Neutrophil (primary cell): ENCODE data around the gene SIDT2.

ENCODE experiments used
- H3K27ac ChIP-seq: fragments of 200-600 bp; sonication (generic); 2 replicates; pipeline ENCODE4 v1.5.1; 2016; ENCODE audit warnings: mild to moderate bottlenecking, moderate library complexity
- H3K27me3 ChIP-seq: fragments of 200-600 bp; sonication (generic); 2 replicates; pipeline ENCODE4 v1.6.0; 2016; ENCODE audit warnings: mild to moderate bottlenecking
- H3K36me3 ChIP-seq: fragments of 200-600 bp; sonication (generic); 2 replicates; pipeline ENCODE4 v1.5.1; 2017
- H3K4me1 ChIP-seq, 2 experiments: fragments of 200-600 bp in 1 of 2; sonication (generic) in 1 of 2; 1 replicate in 1 of 2; 2 replicates in 1 of 2; pipeline versions ENCODE4 v1.5.1 to v1.6.1; 2013 to 2016; ENCODE audit warnings: low read depth in 1 of 2, low read length in 1 of 2, mild to moderate bottlenecking in 1 of 2, moderate library complexity in 1 of 2; ENCODE audit not compliant: control insufficient read depth in 1 of 2, insufficient read depth in 1 of 2
- H3K4me3 ChIP-seq, 2 experiments: fragments of 200-600 bp in 1 of 2; sonication (generic) in 1 of 2; 1 replicate in 1 of 2; 2 replicates in 1 of 2; pipeline ENCODE4 v1.5.1; 2013 to 2016; ENCODE audit warnings: low read depth in 1 of 2, low read length in 1 of 2, mild to moderate bottlenecking in 1 of 2, moderate library complexity in 1 of 2
- H3K9me3 ChIP-seq: fragments of 200-600 bp; sonication (generic); 2 replicates; pipeline ENCODE4 v1.5.1; 2016
- TF ChIP-seq, protein P1 (sequence below): fragments of 200-600 bp; sonication (generic); IDR thresholded peaks from 2 replicates; pipeline ENCODE4 v1.5.1; 2016; ENCODE audit warnings: antibody characterized with exemption

SIDT2 gene

DNA sequence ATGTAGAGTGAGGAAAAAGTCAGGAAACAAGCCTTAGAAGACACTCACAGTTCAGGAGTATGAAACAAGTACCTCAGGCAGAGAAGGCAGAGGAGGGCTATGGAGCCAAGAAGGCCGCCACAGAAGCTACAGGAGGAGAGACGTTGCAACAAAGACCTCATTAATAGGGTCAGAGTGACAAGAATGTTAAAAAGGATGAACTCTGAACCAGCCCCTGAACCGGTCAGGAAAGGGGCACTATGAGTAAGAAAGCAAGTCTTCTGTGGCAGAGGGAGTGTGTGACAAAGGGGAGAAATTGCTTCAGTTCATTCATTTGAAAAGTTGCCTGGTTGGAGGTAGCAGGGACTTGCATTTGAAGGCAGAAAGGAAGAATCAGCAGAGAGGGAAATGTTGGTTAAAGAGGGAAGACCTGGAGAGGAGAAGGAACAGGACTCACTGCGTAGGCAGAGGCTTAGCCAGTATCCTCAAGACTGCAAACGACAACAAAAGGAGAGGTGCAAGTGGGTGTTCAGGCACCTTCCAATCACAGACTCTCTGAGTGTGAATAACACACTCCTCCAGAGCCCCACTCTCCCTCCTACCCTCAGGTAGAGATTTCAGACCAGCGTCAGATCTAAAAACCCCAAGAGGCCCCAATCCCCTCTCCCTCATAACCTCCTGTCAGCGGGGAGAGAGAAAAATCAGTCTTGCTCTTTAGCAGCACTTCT lies 36.0 kb downstream of the SIDT2 start:
- Histone ChIP-seq H3K36me3 (peaks cover 74% of the 10 kb centered on the region), H3K27ac (no peak overlapping the region), H3K4me3 (no peak overlapping the region), H3K9me3 (no peaks in the 10 kb centered on the region), H3K4me1 (no peaks in the 10 kb centered on the region), H3K27me3 (no peaks in the 10 kb centered on the region)
- TF ChIP-seq, protein P1, sequence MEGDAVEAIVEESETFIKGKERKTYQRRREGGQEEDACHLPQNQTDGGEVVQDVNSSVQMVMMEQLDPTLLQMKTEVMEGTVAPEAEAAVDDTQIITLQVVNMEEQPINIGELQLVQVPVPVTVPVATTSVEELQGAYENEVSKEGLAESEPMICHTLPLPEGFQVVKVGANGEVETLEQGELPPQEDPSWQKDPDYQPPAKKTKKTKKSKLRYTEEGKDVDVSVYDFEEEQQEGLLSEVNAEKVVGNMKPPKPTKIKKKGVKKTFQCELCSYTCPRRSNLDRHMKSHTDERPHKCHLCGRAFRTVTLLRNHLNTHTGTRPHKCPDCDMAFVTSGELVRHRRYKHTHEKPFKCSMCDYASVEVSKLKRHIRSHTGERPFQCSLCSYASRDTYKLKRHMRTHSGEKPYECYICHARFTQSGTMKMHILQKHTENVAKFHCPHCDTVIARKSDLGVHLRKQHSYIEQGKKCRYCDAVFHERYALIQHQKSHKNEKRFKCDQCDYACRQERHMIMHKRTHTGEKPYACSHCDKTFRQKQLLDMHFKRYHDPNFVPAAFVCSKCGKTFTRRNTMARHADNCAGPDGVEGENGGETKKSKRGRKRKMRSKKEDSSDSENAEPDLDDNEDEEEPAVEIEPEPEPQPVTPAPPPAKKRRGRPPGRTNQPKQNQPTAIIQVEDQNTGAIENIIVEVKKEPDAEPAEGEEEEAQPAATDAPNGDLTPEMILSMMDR: no peak

DNA sequence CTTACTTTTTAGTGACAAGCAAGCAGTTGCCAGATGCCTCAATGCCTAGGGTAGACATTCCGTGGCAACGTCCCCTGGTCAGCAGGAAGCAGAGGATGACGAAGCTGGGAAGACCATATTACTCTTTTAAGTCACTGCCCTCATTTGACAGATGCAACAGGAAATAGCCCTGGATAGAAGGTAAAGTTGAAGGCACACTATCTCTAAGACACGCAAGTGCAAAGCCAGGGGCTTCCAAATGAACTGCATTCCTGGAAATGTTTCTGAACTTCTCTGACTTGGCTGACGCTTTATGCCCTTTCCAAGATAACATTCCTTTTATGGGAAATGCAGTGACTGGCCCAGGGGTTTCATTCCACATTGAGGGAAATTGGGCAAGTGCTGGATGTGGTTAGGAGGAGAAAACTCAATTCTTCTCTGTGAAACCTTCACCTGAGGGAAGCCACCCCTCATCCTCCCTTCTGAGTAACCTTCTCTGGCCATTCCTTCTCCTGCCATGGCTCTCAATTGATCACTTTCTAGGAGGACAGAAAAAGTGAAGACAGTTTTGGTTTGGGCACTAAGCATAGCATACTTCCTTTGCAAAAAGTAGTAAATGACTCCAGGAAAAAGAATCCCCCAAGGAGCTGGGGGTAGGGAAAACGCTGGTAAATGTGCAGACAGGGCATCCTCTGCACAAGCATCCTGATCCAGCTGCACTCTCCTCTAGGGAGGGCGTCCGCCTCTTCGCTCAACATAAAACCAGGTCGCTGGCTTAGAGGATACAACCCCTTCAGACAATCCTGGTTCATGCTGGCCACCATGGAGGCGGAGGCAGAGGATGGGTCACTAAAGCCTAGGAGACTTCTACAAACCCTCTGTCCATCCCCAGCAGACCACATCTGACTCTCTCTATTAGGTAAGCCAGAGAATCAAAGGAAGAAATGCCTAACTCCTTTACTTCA lies 38.9 kb downstream of the SIDT2 start:
- H3K4me1 ChIP-seq: no peaks in the 10 kb centered on the region
- H3K9me3 ChIP-seq: no peaks in the 10 kb centered on the region
- H3K27ac ChIP-seq: no peak overlapping the region
- TF ChIP-seq, protein P1: no peak
- H3K36me3 ChIP-seq: peaks cover 90% of the 10 kb centered on the region
- H3K4me3 ChIP-seq: no peak overlapping the region
- H3K27me3 ChIP-seq: no peaks in the 10 kb centered on the region

DNA sequence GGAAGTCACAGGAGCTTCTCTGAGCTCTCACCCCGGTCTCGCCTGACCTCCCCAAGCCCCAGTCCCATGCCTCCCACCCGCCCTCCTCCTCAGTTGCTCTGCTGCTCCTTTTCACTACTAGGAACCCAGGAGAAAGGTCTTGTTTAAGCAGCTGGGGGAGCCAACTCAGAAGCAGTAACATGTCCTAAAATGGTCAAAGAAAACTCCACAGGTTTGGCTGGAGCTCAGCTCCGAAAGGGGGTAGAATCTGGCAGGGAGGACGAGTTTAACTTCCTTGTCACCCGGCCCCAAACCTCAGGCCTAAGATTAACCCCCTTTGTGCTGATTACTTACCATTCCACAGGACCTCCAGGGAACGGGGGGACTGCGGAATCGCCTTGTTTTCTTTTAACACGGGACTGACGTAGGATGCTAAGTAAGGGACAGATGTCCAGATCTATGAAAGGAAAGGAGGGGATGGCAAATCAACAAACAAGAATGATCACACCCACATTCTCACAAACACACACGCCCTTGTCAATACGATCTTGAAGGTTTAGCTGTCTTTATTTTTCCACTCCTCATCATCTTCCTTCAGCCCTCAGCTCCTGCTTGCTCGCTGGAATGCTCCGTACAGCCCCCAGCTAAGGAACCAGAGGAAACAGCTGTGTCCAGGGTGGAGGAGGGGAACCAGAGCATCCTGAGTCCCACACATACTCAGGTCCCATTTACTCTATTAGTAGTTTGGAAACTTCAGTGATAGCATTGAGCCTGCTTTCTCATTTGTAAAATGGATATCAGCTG lies 39.8 kb downstream of the SIDT2 start:
- Histone ChIP-seq H3K27me3 (no peaks in the 10 kb centered on the region), H3K36me3 (peaks cover 92% of the 10 kb centered on the region), H3K9me3 (no peaks in the 10 kb centered on the region), H3K27ac (no peak overlapping the region), H3K4me1 (no peaks in the 10 kb centered on the region), H3K4me3 (no peak overlapping the region)
- TF ChIP-seq, protein P1: no peak

DNA sequence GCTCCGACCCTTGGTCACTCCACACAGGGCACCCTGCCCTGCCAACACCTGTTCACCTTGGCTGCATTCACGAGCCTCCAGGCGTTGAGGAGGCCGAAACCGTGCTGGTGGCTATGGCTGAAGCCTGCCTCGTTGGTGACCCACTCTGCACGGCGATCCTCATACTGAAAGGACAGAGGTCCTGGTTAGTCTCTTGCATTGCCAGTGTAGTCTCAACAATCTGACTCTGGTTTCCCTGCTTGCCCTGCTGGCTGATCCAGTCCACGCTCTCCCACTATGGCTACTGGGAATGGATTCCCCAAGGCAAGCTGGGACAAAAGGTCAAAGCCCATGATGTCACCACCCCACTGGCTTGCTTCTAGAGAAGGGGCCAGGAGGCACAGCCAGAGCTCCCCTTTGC lies 40.5 kb downstream of the SIDT2 start:
- Histone ChIP-seq H3K27ac (no peak overlapping the region), H3K9me3 (no peaks in the 10 kb centered on the region), H3K4me3 (no peak overlapping the region), H3K36me3 (peaks cover 93% of the 10 kb centered on the region), H3K4me1 (no peaks in the 10 kb centered on the region), H3K27me3 (no peaks in the 10 kb centered on the region)
- TF ChIP-seq, protein P1: no peak

DNA sequence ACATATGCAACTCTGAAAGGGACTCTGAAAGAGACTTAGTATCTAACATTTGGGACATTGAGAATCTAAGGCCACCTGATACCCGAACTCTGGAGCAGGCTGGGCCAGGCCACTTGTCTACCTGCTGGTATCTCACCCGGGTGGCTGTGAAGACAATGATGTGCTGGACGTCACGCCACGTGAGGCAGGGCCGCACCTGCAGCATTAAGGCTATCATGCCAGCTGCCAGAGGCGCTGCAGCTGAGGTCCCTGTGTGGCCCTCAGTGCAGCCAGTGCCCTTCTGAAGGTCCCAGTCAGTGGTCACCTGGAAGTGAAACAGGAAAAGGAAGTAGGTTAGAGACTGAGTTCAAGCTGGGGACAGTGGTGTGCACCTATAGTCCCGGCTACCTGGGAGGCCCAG lies 40.9 kb downstream of the SIDT2 start:
- peaks cover 93% of the 10 kb centered on the region for H3K36me3 ChIP-seq
- TF ChIP-seq, protein P1: no peak
- no peak overlapping the region for H3K27ac ChIP-seq
- H3K9me3 ChIP-seq: no peaks in the 10 kb centered on the region
- no peak overlapping the region for H3K4me3 ChIP-seq
- H3K27me3 ChIP-seq: no peaks in the 10 kb centered on the region
- H3K4me1 ChIP-seq: no peaks in the 10 kb centered on the region
